H9 (cell line): Measurements from ENCODE around the gene XIRP2. TPM values are rescaled to one million over a fixed set of nuclear protein-coding genes. Genes with fewer than 3 reads are reported as not detected.

ENCODE experiments used
- DNase-seq: peaks from one replicate; pipeline ENCODE4 v3.0.0-alpha.2; 2017
- H2AFZ ChIP-seq: one replicate; pipeline ENCODE4 v1.6.1; 2013; ENCODE audit warnings: mild to moderate bottlenecking, low read length, control low read depth, moderate library complexity
- H2AK5ac ChIP-seq: 2 replicates; pipeline ENCODE4 v1.6.1; 2013; ENCODE audit warnings: low read length, control low read depth, mixed read lengths; ENCODE audit not compliant: insufficient read length
- H2BK120ac ChIP-seq: one replicate; pipeline ENCODE4 v1.6.1; 2013; ENCODE audit warnings: low read depth, mild to moderate bottlenecking, low read length, control low read depth, inconsistent platforms; ENCODE audit not compliant: poor library complexity, severe bottlenecking
- H2BK12ac ChIP-seq: 2 replicates; pipeline ENCODE4 v1.6.1; 2013; ENCODE audit warnings: low read length, control low read depth, mixed read lengths, low read depth; ENCODE audit not compliant: insufficient read length
- H2BK15ac ChIP-seq: 2 replicates; pipeline ENCODE4 v1.6.1; 2013; ENCODE audit warnings: low read depth, low read length, control low read depth
- H2BK20ac ChIP-seq: one replicate; pipeline ENCODE4 v1.6.1; 2013; ENCODE audit warnings: low read depth, mild to moderate bottlenecking, low read length, control low read depth, inconsistent platforms; ENCODE audit not compliant: poor library complexity, severe bottlenecking
- H2BK5ac ChIP-seq: 2 replicates; pipeline ENCODE4 v1.6.1; 2013; ENCODE audit warnings: low read length, control low read depth, mixed read lengths; ENCODE audit not compliant: insufficient read length
- H3K14ac ChIP-seq: 2 replicates; pipeline ENCODE4 v1.6.1; 2013; ENCODE audit warnings: low read length, control low read depth; ENCODE audit not compliant: insufficient read depth
- H3K18ac ChIP-seq: 2 replicates; pipeline ENCODE4 v1.6.1; 2013; ENCODE audit warnings: low read depth, mild to moderate bottlenecking, mixed read lengths, low read length, control low read depth; ENCODE audit not compliant: insufficient read length
- H3K23ac ChIP-seq: 2 replicates; pipeline ENCODE4 v1.6.1; 2013; ENCODE audit warnings: low read length, control low read depth, mixed read lengths, low read depth; ENCODE audit not compliant: insufficient read length
- H3K23me2 ChIP-seq: 2 replicates; pipeline ENCODE4 v1.6.1; 2013; ENCODE audit warnings: low read depth, mild to moderate bottlenecking, mixed read lengths, low read length, control low read depth; ENCODE audit not compliant: insufficient read length, poor library complexity, severe bottlenecking
- H3K27ac ChIP-seq: 2 replicates; pipeline ENCODE4 v1.5.1; 2013; ENCODE audit warnings: low read length, control low read depth, mixed read lengths, low read depth; ENCODE audit not compliant: insufficient read length
- H3K27me3 ChIP-seq: 2 replicates; pipeline ENCODE4 v1.6.1; 2013; ENCODE audit warnings: low read length, control low read depth, inconsistent platforms; ENCODE audit not compliant: insufficient read depth
- H3K4ac ChIP-seq: 2 replicates; pipeline ENCODE4 v1.6.1; 2013; ENCODE audit warnings: low read depth, mild to moderate bottlenecking, control low read depth, inconsistent platforms, low read length, moderate library complexity
- H3K4me1 ChIP-seq: 2 replicates; pipeline ENCODE4 v1.6.1; 2013; ENCODE audit warnings: low read length, control low read depth, inconsistent platforms; ENCODE audit not compliant: insufficient read depth
- H3K4me2 ChIP-seq: 2 replicates; pipeline ENCODE4 v1.6.1; 2013; ENCODE audit warnings: low read length, control low read depth, mixed read lengths; ENCODE audit not compliant: insufficient read length, insufficient read depth
- H3K56ac ChIP-seq: 2 replicates; pipeline ENCODE4 v1.6.1; 2013; ENCODE audit warnings: low read depth, mild to moderate bottlenecking, mixed read lengths, low read length, control low read depth; ENCODE audit not compliant: insufficient read length
- H3K79me1 ChIP-seq: 2 replicates; pipeline ENCODE4 v1.6.1; 2013; ENCODE audit warnings: low read depth, mild to moderate bottlenecking, moderate library complexity, low read length, control low read depth, inconsistent platforms; ENCODE audit not compliant: insufficient read depth, poor library complexity, severe bottlenecking
- H3K79me2 ChIP-seq: 2 replicates; pipeline ENCODE4 v1.6.1; 2013; ENCODE audit warnings: low read length, control low read depth, inconsistent platforms; ENCODE audit not compliant: insufficient read depth
- H3K9ac ChIP-seq: 2 replicates; pipeline ENCODE4 v1.6.1; 2013; ENCODE audit warnings: low read length, control low read depth, mixed read lengths; ENCODE audit not compliant: insufficient read length; ENCODE audit errors: extremely low read depth
- H3K9me3 ChIP-seq: one replicate; pipeline ENCODE4 v1.6.1; 2013; ENCODE audit warnings: low read depth, low read length, inconsistent platforms; ENCODE audit not compliant: control insufficient read depth
- H3T11ph ChIP-seq: one replicate; pipeline ENCODE4 v1.6.1; 2013; ENCODE audit warnings: mild to moderate bottlenecking, low read length, control low read depth, inconsistent platforms
- H4K20me1 ChIP-seq: one replicate; pipeline ENCODE4 v1.6.1; 2013; ENCODE audit not compliant: control insufficient read depth, insufficient read length, insufficient read depth
- H4K5ac ChIP-seq: 2 replicates; pipeline ENCODE4 v1.6.1; 2013; ENCODE audit warnings: low read depth, mild to moderate bottlenecking, mixed read lengths, low read length, control low read depth; ENCODE audit not compliant: insufficient read length
- H4K8ac ChIP-seq: replicated peaks from 2 replicates; pipeline ENCODE4 v1.6.1; 2013; ENCODE audit warnings: low read length, control low read depth, mixed read lengths, low read depth; ENCODE audit not compliant: insufficient read length
- H4K91ac ChIP-seq: 2 replicates; pipeline ENCODE4 v1.6.1; 2013; ENCODE audit warnings: low read depth, mild to moderate bottlenecking, moderate library complexity, mixed read lengths, low read length, control low read depth; ENCODE audit not compliant: insufficient read length
- H3K27ac Mint-ChIP-seq, 3 experiments: 2 replicates in 2 of 3; 3 replicates in 1 of 3; pipeline ENCODE4 v1.8.0; 2020 to 2021; ENCODE audit warnings: mixed read lengths in 3 of 3, mild to moderate bottlenecking in 1 of 3, moderate library complexity in 1 of 3
- H3K27me3 Mint-ChIP-seq: 2 replicates; pipeline ENCODE4 v1.8.0; 2021; ENCODE audit warnings: low read depth, mild to moderate bottlenecking, moderate library complexity, mixed read lengths
- H3K36me3 Mint-ChIP-seq, 3 experiments: 2 replicates in 2 of 3; 3 replicates in 1 of 3; pipeline ENCODE4 v1.8.0; 2020 to 2021; ENCODE audit warnings: low read depth in 3 of 3, mixed read lengths in 3 of 3; ENCODE audit not compliant: insufficient read depth in 1 of 3
- H3K4me1 Mint-ChIP-seq, 2 experiments: 2 replicates each; pipeline ENCODE4 v1.8.0; 2020; ENCODE audit warnings: mixed read lengths in 2 of 2
- H3K4me3 Mint-ChIP-seq, 2 experiments: 2 replicates in 1 of 2; 3 replicates in 1 of 2; pipeline ENCODE4 v1.8.0; 2020 to 2021; ENCODE audit warnings: mild to moderate bottlenecking in 2 of 2, mixed read lengths in 2 of 2, moderate library complexity in 1 of 2
- H3K9me3 Mint-ChIP-seq, 2 experiments: 2 replicates in 1 of 2; 3 replicates in 1 of 2; pipeline ENCODE4 v1.8.0; 2020; ENCODE audit warnings: mild to moderate bottlenecking in 2 of 2, mixed read lengths in 2 of 2, moderate library complexity in 1 of 2
- WGBS: extraction: QIAGEN DNeasy Blood & Tissue Kit; methylation state at CpG from one replicate; pipeline ENCODE4 v1.1.7; 2013; ENCODE audit warnings: missing lambda C conversion rate, low lambda C conversion rate, mixed read lengths; ENCODE audit not compliant: insufficient read length; ENCODE audit errors: extremely low coverage; 5-methylcytosine and 5-hydroxymethylcytosine counted together
- total RNA-seq: library from RNA; stranded (reverse); gene quantifications from 2 replicates; pipeline ENCODE4 v1.2.1, GENCODE V29; 2021
- TF ChIP-seq, protein P1 (sequence below): fragments of 200-600 bp; sonication (generic); conservative IDR thresholded peaks from 3 replicates; pipeline ENCODE4 v1.8.0; 2021; ENCODE audit warnings: antibody characterized with exemption, mild to moderate bottlenecking

XIRP2 gene
- total RNA-seq, 1 experiment from 2014 or later: 0.07 TPM

DNA sequence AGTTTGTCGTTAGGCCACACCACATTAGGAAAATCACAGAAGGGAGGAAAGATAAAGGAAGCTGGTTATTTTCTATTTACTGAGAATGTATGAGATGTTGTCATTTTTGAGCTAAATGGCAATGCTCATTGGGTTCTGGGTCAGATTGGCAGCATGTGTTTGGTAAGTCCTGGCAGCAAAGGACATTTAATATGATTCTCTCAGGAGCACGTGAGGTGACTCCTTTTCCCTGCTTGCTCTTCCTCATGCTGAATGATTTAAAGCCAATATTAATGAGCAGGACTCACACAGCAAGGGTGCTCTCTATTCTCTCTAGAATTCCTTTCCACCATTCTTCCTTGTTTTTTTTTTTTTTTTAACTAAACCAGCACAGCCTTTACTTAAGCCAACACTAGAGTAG is 298.2 kb downstream of the XIRP2 start:
- H4K91ac ChIP-seq: no peak overlapping the region
- Mint-ChIP-seq H3K4me1 (peaks cover 4 to 10% of the 10 kb centered on the region in 2 experiments; a peak in 3 of 4 replicates), H3K36me3 (no peaks in the 10 kb centered on the region), H3K4me3 (no peak overlapping the region), H3K27ac (no peak overlapping the region), H3K27me3 (no peaks in the 10 kb centered on the region), H3K9me3 (no peaks in the 10 kb centered on the region)
- no peaks in the 10 kb centered on the region for H3K23me2 ChIP-seq
- no peak overlapping the region for H3K23ac ChIP-seq
- no peak overlapping the region for H2BK120ac ChIP-seq
- no peak overlapping the region for H2BK12ac ChIP-seq
- no peak overlapping the region for H4K5ac ChIP-seq
- no peak overlapping the region for H2AK5ac ChIP-seq
- H3K9me3 ChIP-seq: no peaks in the 10 kb centered on the region
- H4K20me1 ChIP-seq: no peaks in the 10 kb centered on the region
- H3K79me1 ChIP-seq: no peaks in the 10 kb centered on the region
- H3K4ac ChIP-seq: no peak overlapping the region
- H2AFZ ChIP-seq: no peak overlapping the region
- H4K8ac ChIP-seq: no peak overlapping the region
- H2BK5ac ChIP-seq: no peak overlapping the region
- no peak overlapping the region for H2BK20ac ChIP-seq
- H3K18ac ChIP-seq: no peak overlapping the region
- no peak for DNase-seq
- H3K4me2 ChIP-seq: no peak overlapping the region
- TF ChIP-seq, protein P1, sequence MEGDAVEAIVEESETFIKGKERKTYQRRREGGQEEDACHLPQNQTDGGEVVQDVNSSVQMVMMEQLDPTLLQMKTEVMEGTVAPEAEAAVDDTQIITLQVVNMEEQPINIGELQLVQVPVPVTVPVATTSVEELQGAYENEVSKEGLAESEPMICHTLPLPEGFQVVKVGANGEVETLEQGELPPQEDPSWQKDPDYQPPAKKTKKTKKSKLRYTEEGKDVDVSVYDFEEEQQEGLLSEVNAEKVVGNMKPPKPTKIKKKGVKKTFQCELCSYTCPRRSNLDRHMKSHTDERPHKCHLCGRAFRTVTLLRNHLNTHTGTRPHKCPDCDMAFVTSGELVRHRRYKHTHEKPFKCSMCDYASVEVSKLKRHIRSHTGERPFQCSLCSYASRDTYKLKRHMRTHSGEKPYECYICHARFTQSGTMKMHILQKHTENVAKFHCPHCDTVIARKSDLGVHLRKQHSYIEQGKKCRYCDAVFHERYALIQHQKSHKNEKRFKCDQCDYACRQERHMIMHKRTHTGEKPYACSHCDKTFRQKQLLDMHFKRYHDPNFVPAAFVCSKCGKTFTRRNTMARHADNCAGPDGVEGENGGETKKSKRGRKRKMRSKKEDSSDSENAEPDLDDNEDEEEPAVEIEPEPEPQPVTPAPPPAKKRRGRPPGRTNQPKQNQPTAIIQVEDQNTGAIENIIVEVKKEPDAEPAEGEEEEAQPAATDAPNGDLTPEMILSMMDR: no peak
- no peak overlapping the region for H3K14ac ChIP-seq
- H3K27me3 ChIP-seq: no peaks in the 10 kb centered on the region
- H3K27ac ChIP-seq: no peak overlapping the region
- no peaks in the 10 kb centered on the region for H3K4me1 ChIP-seq
- no peak overlapping the region for H3T11ph ChIP-seq
- no peaks in the 10 kb centered on the region for H3K79me2 ChIP-seq
- H3K9ac ChIP-seq: no peak overlapping the region
- no CpG with 5 or more reads among the region's 2 CpGs for WGBS
- H3K56ac ChIP-seq: no peak overlapping the region
- H2BK15ac ChIP-seq: no peak overlapping the region
